Fibroblast of mammary gland (primary cell): ENCODE results near the gene KRTAP10-1.

ENCODE experiments used
- DNase-seq: peaks from one replicate; pipeline ENCODE4 v3.0.0-alpha.2; 2010; ENCODE audit warnings: low read depth
- H3K4me3 ChIP-seq: 2 replicates; pipeline ENCODE4 v1.5.1; 2011; ENCODE audit warnings: low read depth, mild to moderate bottlenecking, low read length, moderate library complexity; ENCODE audit not compliant: control insufficient read depth
- TF ChIP-seq, protein P1 (sequence below): conservative IDR thresholded peaks from 2 replicates; pipeline ENCODE4 v1.5.1; 2011; ENCODE audit warnings: low read depth, low read length, inconsistent platforms; ENCODE audit not compliant: control insufficient read depth, insufficient read depth

Gene KRTAP10-1

GRCh38 chr21:44510109-44510507 is 29.9 kb downstream of the KRTAP10-1 start:
- no peak overlapping the region for H3K4me3 ChIP-seq
- DNase-seq: no peak
- TF ChIP-seq, protein P1, sequence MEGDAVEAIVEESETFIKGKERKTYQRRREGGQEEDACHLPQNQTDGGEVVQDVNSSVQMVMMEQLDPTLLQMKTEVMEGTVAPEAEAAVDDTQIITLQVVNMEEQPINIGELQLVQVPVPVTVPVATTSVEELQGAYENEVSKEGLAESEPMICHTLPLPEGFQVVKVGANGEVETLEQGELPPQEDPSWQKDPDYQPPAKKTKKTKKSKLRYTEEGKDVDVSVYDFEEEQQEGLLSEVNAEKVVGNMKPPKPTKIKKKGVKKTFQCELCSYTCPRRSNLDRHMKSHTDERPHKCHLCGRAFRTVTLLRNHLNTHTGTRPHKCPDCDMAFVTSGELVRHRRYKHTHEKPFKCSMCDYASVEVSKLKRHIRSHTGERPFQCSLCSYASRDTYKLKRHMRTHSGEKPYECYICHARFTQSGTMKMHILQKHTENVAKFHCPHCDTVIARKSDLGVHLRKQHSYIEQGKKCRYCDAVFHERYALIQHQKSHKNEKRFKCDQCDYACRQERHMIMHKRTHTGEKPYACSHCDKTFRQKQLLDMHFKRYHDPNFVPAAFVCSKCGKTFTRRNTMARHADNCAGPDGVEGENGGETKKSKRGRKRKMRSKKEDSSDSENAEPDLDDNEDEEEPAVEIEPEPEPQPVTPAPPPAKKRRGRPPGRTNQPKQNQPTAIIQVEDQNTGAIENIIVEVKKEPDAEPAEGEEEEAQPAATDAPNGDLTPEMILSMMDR: no peak

DNA sequence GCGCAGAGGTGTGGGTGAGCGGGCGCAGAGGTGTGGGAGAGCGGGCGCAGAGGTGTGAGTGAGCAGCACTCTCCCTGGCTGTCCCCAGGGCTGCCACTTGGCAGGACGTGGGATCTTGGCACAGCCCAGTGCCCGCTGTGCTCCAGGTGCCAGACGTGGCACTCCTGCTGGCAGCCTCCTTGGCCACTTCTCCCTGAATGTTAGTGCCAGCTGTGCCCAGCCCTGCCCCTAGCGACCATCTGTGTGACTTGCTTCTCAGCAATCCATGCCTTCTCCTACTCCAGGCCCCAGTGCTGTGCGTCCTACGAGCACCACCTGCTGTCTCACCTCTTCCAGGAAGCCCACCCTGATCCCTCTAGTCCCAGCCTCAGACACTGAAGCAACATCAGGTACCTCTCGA is 30.5 kb downstream of the KRTAP10-1 start:
- DNase-seq: no peak
- TF ChIP-seq, protein P1: no peak

GRCh38 chr21:44508711-44509445 is 31.1 kb downstream of the KRTAP10-1 start:
- no peak for DNase-seq
- no peak overlapping the region for H3K4me3 ChIP-seq
- TF ChIP-seq, protein P1: no peak

More for the DNA sequence above, 30.5 kb downstream of the KRTAP10-1 start:
- H3K4me3 ChIP-seq: no peak overlapping the region

GRCh38 chr21:44508426-44508710 is 31.6 kb downstream of the KRTAP10-1 start:
- H3K4me3 ChIP-seq: no peak overlapping the region
- TF ChIP-seq, protein P1: no peak
- DNase-seq: no peak

DNA sequence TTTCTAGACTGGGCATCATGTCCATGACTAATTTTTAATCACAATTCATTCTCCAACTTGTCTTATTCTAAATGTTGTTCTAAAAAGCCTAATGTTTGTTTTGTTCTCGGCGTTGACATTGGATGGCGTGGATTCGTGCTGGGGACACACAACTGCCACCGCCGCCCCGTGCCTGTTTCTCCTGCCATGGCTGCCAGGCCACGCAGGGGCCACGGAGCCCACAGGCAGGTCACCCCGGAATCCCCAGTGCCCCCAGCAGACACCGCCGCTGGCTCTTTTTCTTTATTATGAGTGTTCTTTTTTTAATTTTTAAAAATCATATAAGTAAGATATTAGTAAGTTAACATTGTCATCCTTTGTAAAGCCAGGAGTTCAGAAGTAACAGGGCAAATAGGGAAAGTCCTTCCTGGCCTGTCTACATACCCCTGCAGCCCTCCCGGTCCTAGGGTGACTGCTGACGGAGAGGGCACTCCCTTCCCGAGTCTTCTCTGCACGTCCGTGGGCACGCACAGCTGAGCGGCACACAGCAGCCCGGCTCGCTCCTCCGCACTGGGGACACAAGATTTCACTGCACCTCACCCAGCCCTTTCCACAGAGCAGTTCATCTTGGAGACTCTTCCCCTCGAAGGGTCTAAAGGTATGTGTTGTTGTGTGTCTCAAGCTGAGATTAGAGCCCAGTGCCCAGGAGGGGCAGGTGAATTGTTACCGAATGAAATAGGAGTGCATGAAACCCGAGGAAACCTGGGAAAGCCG is 32.1 kb downstream of the KRTAP10-1 start:
- no peak overlapping the region for H3K4me3 ChIP-seq
- DNase-seq: no peak
- TF ChIP-seq, protein P1: no peak

- H3K4me3 ChIP-seq: no peak overlapping the region
- TF ChIP-seq, protein P1: no peak
- no peak for DNase-seq
Observed at GRCh38 chr21:44506279-44507255, 33.4 kb downstream of the KRTAP10-1 start.
